Measurements from ENCODE around the gene TRIO.

DNA sequence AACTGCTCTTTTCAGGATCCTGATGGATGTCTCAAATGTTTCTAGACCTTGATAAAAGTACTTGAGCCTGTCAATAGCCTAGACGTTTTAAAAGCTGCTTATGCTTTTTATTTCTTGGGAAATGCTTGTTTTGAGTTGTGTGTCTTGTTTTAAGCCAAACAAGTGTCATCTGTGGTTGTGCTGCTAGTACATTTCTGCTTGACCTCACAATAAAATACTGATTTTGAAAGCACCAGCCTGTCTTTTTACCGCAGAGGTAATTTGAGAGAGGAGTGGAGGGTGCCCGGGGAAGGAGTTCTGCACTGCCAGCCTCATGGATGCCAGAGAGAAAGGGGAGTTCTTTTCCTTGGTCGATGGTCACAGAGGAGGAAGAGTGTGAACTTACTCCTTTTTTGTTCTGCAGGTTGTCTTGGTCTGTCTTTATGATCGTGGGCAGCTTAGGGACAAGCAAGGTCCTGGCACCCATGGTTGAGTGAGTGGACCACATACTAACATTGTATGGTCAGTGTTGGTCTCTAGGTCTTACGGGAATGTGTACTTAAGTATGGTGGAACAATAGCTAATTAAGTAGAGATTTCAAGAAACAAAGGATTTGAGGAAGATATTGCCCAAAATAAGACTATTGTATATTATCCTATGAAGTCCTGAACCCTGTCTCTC is 61.0 kb downstream of the TRIO start:
- TF ChIP-seq, protein P1, sequence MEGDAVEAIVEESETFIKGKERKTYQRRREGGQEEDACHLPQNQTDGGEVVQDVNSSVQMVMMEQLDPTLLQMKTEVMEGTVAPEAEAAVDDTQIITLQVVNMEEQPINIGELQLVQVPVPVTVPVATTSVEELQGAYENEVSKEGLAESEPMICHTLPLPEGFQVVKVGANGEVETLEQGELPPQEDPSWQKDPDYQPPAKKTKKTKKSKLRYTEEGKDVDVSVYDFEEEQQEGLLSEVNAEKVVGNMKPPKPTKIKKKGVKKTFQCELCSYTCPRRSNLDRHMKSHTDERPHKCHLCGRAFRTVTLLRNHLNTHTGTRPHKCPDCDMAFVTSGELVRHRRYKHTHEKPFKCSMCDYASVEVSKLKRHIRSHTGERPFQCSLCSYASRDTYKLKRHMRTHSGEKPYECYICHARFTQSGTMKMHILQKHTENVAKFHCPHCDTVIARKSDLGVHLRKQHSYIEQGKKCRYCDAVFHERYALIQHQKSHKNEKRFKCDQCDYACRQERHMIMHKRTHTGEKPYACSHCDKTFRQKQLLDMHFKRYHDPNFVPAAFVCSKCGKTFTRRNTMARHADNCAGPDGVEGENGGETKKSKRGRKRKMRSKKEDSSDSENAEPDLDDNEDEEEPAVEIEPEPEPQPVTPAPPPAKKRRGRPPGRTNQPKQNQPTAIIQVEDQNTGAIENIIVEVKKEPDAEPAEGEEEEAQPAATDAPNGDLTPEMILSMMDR (optimal IDR thresholded peaks at IDR 0.05 in 1 of 3, IDR thresholded peaks at IDR 0.05 in 1 of 3, conservative IDR thresholded peaks at IDR 0.05 in 1 of 3; ENCODE audit: extremely low read depth in 1 of 3, insufficient read depth in 2 of 3, low read length in 3 of 3), result no peak
- TF ChIP-seq EZH2 (IDR thresholded peaks at IDR 0.05; ENCODE audit: low read length), result no peak

All from keratinocyte (primary cell).